ENCODE results near the gene IGDCC3. TPM values are rescaled to one million over a fixed set of nuclear protein-coding genes. Genes with fewer than 3 reads are reported as not detected.
A peak's percentile ranks its signal among the peaks of the same experiment; 100 is the strongest.

Gene IGDCC3
- total and polyA plus RNA-seq, 2 of the 8 experiments (the other 6 are each of a cell fraction or from before 2014, with no cell fraction given): 26.8 to 45.7 TPM

GRCh38 chr15:65330934-65331645 is 46.7 kb downstream of the IGDCC3 start:
- no peak overlapping the region for H3K18ac ChIP-seq (ENCODE audit: extremely low read depth, low read length)
- peaks cover 3 to 24% (median 19%) of the 10 kb centered on the region in 4 experiments for H3K4me1 ChIP-seq (replicated peaks in 1 of 4; ENCODE audit: control insufficient read depth in 3 of 4, insufficient read depth in 4 of 4, low read length in 3 of 4)
- H3K36me3 ChIP-seq (ENCODE audit: control insufficient read depth in 2 of 4, insufficient read depth in 4 of 4, low read length in 3 of 4): peaks cover 3 to 8% (median 6%) of the 10 kb centered on the region in 4 experiments; a peak in 5 of 8 replicates
- 95% methylated on average over 22 of the region's 22 CpGs; no CpG with 5 or more reads in 1 of the 2 experiments for WGBS, 2 experiments (ENCODE audit: extremely low coverage in 1 of 2, insufficient coverage in 1 of 2, insufficient read length in 1 of 2, insufficient replicate concordance in 2 of 2, low coverage in 1 of 2, low lambda C conversion rate in 2 of 2, missing lambda C conversion rate in 1 of 2)
- peaks cover 4 to 5% of the 10 kb centered on the region in 2 experiments for H4K20me1 ChIP-seq (replicated peaks in 1 of 2; ENCODE audit: control insufficient read depth in 1 of 2, insufficient read depth in 2 of 2, low read length in 2 of 2)
- no peak overlapping the region for H3K4me2 ChIP-seq (ENCODE audit: insufficient read depth in 1 of 2, low read depth in 2 of 2, low read length in 2 of 2)
- 0 out of 4 replicates have a peak, but pooled peaks of 1 of the 2 experiments have one; percentile 49 for TF ChIP-seq SIN3A (conservative IDR thresholded peaks at IDR 0.05 in 1 of 2, IDR thresholded peaks at IDR 0.05 in 1 of 2; ENCODE audit: low read depth in 1 of 2, low read length in 2 of 2)
- no peak for TF ChIP-seq CTBP2 (IDR thresholded peaks at IDR 0.05; ENCODE audit: borderline replicate concordance, insufficient read depth, insufficient read length, low read length)
- H2AK5ac ChIP-seq (ENCODE audit: low read depth, low read length): no peak overlapping the region
- no peak overlapping the region for H4K8ac ChIP-seq (ENCODE audit: extremely low read depth, insufficient read depth, low read length)
- H3K23me2 ChIP-seq (ENCODE audit: low read depth, low read length): no peaks in the 10 kb centered on the region
- H2AFZ ChIP-seq (ENCODE audit: low read length): no peak overlapping the region
- ChIA-PET POLR2A (ENCODE audit: partially characterized antibody) (interaction anchor here (1.0 to 4.3 kb wide), 6 partner anchors 9 to 146 kb away, joined by 3 to 20 read pairs (median 3); partner anchors contain the start of genes CLPX and RNU5B-1), CTCF (ENCODE audit: partially characterized antibody) (interaction anchor here (0.6 to 4.8 kb wide), 9 partner anchors 8 to 119 kb away, joined by 3 to 42 read pairs (median 6); no protein-coding TSS in a partner anchor)
- no peaks in the 10 kb centered on the region for H3K9me3 ChIP-seq (ENCODE audit: insufficient read depth in 2 of 2, low read depth in 1 of 2, low read length in 1 of 2)
- no peak overlapping the region; a peak in 1 of 7 replicates for H3K9ac ChIP-seq (replicated peaks in 1 of 4; ENCODE audit: extremely low read depth in 1 of 4, low read depth in 3 of 4, low read length in 3 of 4)
- no peak overlapping the region for H3K56ac ChIP-seq (replicated peaks; ENCODE audit: insufficient read length, low read depth, low read length)
- no peaks in the 10 kb centered on the region for H3K79me2 ChIP-seq (ENCODE audit: control insufficient read depth in 1 of 2, insufficient read depth in 2 of 2, low read length in 2 of 2)
- FAIRE-seq (no peak), DNase-seq (ENCODE audit: low read depth in 1 of 2, low spot score in 2 of 2) (no peak)
- peak overlapping the region; percentile 49; the same call in 1 of the 2 replicates for H2BK5ac ChIP-seq (ENCODE audit: low read depth, low read length)
- H2BK12ac ChIP-seq (ENCODE audit: low read depth, low read length): no peak overlapping the region
- H2BK15ac ChIP-seq (ENCODE audit: low read length): 0 out of 2 replicates have a peak overlapping the region, but pooled peaks have one; percentile 16
- no peak overlapping the region for H4K5ac ChIP-seq (ENCODE audit: insufficient read length, low read depth, low read length)
- no peak overlapping the region for H4K91ac ChIP-seq (replicated peaks; ENCODE audit: insufficient read length, low read length)
- H3K23ac ChIP-seq (ENCODE audit: insufficient read length): no peak overlapping the region
- H3K79me1 ChIP-seq (ENCODE audit: low read depth, low read length): peaks cover 2% of the 10 kb centered on the region; the same call in 1 of the 2 replicates
- H2BK20ac ChIP-seq (ENCODE audit: low read length): no peak overlapping the region
- no peak overlapping the region for H3K4me3 ChIP-seq (ENCODE audit: extremely low read depth in 1 of 4, insufficient read depth in 2 of 4, low read depth in 3 of 4, low read length in 4 of 4)
- no peaks in the 10 kb centered on the region for H3K27me3 ChIP-seq (replicated peaks in 1 of 4; ENCODE audit: control insufficient read depth in 3 of 4, extremely low read depth in 1 of 4, insufficient read depth in 3 of 4, low read length in 3 of 4)
- H2BK120ac ChIP-seq (replicated peaks; ENCODE audit: low read depth, low read length): no peak overlapping the region
- H3K4ac ChIP-seq (replicated peaks; ENCODE audit: insufficient read length, low read depth, low read length): no peak overlapping the region
- H3K27ac ChIP-seq (ENCODE audit: low read depth, low read length): no peak overlapping the region
- H3K14ac ChIP-seq (ENCODE audit: insufficient read length): no peak overlapping the region

All from H1 (cell line).